H1 (cell line): ENCODE measurements around the gene EFHC1. TPM values are rescaled to one million over a fixed set of nuclear protein-coding genes. Genes with fewer than 3 reads are reported as not detected.

ENCODE experiments used
- CTCF ChIA-PET: fragments of 300-600 bp; sonication (Branson Sonifier 250); formaldehyde crosslinking; loops from one replicate; lab custom pipeline; 2021; ENCODE audit not compliant: partially characterized antibody; lab: Charles Lee
- POLR2A ChIA-PET: fragments of 300-600 bp; sonication (Branson Sonifier 250); formaldehyde crosslinking; loops from one replicate; lab custom pipeline; 2021; ENCODE audit warnings: inconsistent platforms; ENCODE audit not compliant: partially characterized antibody; lab: Charles Lee
- DNase-seq, 2 experiments: peaks; one replicate each; pipeline versions ENCODE4 v3.0.0 to v3.0.0-alpha.2; 2010 to 2022; ENCODE audit warnings: low spot score in 2 of 2, low read depth in 1 of 2, mixed read lengths in 1 of 2
- FAIRE-seq: peaks from 2 replicates; lab custom pipeline; 2011; peaks lifted over from hg19 to GRCh38; lab: Jason Lieb, UNC
- H2AFZ ChIP-seq: 2 replicates; pipeline ENCODE4 v1.8.1; 2012; ENCODE audit warnings: low read length, inconsistent platforms
- H2AK5ac ChIP-seq: 2 replicates; pipeline ENCODE4 v1.6.1; 2013; ENCODE audit warnings: low read depth, low read length
- H2BK120ac ChIP-seq: replicated peaks from 2 replicates; pipeline ENCODE3; 2013; ENCODE audit warnings: low read depth, low read length, inconsistent platforms
- H2BK12ac ChIP-seq: 2 replicates; pipeline ENCODE4 v1.6.1; 2013; ENCODE audit warnings: low read depth, low read length
- H2BK15ac ChIP-seq: 2 replicates; pipeline ENCODE4 v1.6.1; 2013; ENCODE audit warnings: low read length
- H2BK20ac ChIP-seq: 2 replicates; pipeline ENCODE4 v1.6.1; 2013; ENCODE audit warnings: low read length
- H2BK5ac ChIP-seq: 2 replicates; pipeline ENCODE4 v1.6.1; 2013; ENCODE audit warnings: low read depth, low read length
- H3K14ac ChIP-seq: 2 replicates; pipeline ENCODE4 v1.6.1; 2013; ENCODE audit warnings: inconsistent platforms; ENCODE audit not compliant: insufficient read length
- H3K18ac ChIP-seq: 2 replicates; pipeline ENCODE4 v1.6.1; 2013; ENCODE audit warnings: low read length; ENCODE audit errors: extremely low read depth
- H3K23ac ChIP-seq: 2 replicates; pipeline ENCODE4 v1.6.1; 2013; ENCODE audit warnings: inconsistent platforms; ENCODE audit not compliant: insufficient read length
- H3K23me2 ChIP-seq: 2 replicates; pipeline ENCODE4 v1.6.1; 2013; ENCODE audit warnings: low read depth, low read length
- H3K27ac ChIP-seq: 2 replicates; pipeline ENCODE4 v1.6.1; 2011; ENCODE audit warnings: low read depth, low read length, inconsistent platforms
- H3K27me3 ChIP-seq, 4 experiments: replicated peaks in 1 of 4; 1 replicate in 1 of 4; 2 replicates in 3 of 4; pipeline versions ENCODE4 v1.6.1 to v1.8.1; 2011 to 2013; ENCODE audit warnings: low read length in 3 of 4, mild to moderate bottlenecking in 3 of 4, inconsistent platforms in 2 of 4, mixed read lengths in 2 of 4, moderate library complexity in 1 of 4; ENCODE audit not compliant: control insufficient read depth in 3 of 4, insufficient read depth in 3 of 4; ENCODE audit errors: extremely low read depth in 1 of 4
- H3K36me3 ChIP-seq, 4 experiments: 2 replicates each; pipeline versions ENCODE4 v1.6.1 to v1.8.1; 2011 to 2013; ENCODE audit warnings: mild to moderate bottlenecking in 4 of 4, low read length in 3 of 4, moderate library complexity in 2 of 4, control low read depth in 1 of 4, inconsistent platforms in 1 of 4; ENCODE audit not compliant: insufficient read depth in 4 of 4, control insufficient read depth in 2 of 4
- H3K4ac ChIP-seq: replicated peaks from 2 replicates; pipeline ENCODE3; 2013; ENCODE audit warnings: low read length, low read depth, mixed read lengths, inconsistent platforms; ENCODE audit not compliant: insufficient read length
- H3K4me1 ChIP-seq, 4 experiments: replicated peaks in 1 of 4; 1 replicate in 1 of 4; 2 replicates in 3 of 4; pipeline versions ENCODE4 v1.6.1 to v1.8.1; 2011 to 2013; ENCODE audit warnings: low read length in 3 of 4, inconsistent platforms in 2 of 4, mixed read lengths in 1 of 4; ENCODE audit not compliant: insufficient read depth in 4 of 4, control insufficient read depth in 3 of 4
- H3K4me2 ChIP-seq, 2 experiments: 2 replicates each; pipeline versions ENCODE4 v1.6.1 to v1.8.1; 2011 to 2013; ENCODE audit warnings: low read depth in 2 of 2, low read length in 2 of 2, control low read depth in 1 of 2, inconsistent platforms in 1 of 2, mild to moderate bottlenecking in 1 of 2; ENCODE audit not compliant: insufficient read depth in 1 of 2
- H3K4me3 ChIP-seq, 4 experiments: fragments of 200-600, 300-600 bp in 1 of 4; sonication (generic), shearing (Covaris generic), sonication (Bioruptor Twin) in 1 of 4; 2 replicates each; pipeline versions ENCODE4 v1.5.1 to v1.8.1; 2011 to 2016; ENCODE audit warnings: low read length in 4 of 4, low read depth in 3 of 4, control low read depth in 2 of 4, inconsistent platforms in 2 of 4, mild to moderate bottlenecking in 2 of 4, mixed read lengths in 1 of 4, moderate library complexity in 1 of 4; ENCODE audit not compliant: insufficient read depth in 2 of 4; ENCODE audit errors: extremely low read depth in 1 of 4
- H3K56ac ChIP-seq: replicated peaks from 2 replicates; pipeline ENCODE3; 2013; ENCODE audit warnings: low read depth, mild to moderate bottlenecking, mixed read lengths, low read length, inconsistent platforms; ENCODE audit not compliant: insufficient read length
- H3K79me1 ChIP-seq: 2 replicates; pipeline ENCODE4 v1.6.1; 2013; ENCODE audit warnings: low read depth, low read length, control low read depth
- H3K79me2 ChIP-seq, 2 experiments: 2 replicates each; pipeline versions ENCODE4 v1.6.1 to v1.8.1; 2012 to 2013; ENCODE audit warnings: low read length in 2 of 2, mild to moderate bottlenecking in 2 of 2, inconsistent platforms in 1 of 2; ENCODE audit not compliant: insufficient read depth in 2 of 2, control insufficient read depth in 1 of 2
- H3K9ac ChIP-seq, 4 experiments: replicated peaks in 1 of 4; 1 replicate in 1 of 4; 2 replicates in 3 of 4; pipeline versions ENCODE4 v1.6.1 to v1.8.1; 2011 to 2013; ENCODE audit warnings: low read depth in 3 of 4, low read length in 3 of 4, control low read depth in 2 of 4, mild to moderate bottlenecking in 2 of 4, moderate library complexity in 2 of 4, inconsistent platforms in 1 of 4; ENCODE audit errors: extremely low read depth in 1 of 4
- H3K9me3 ChIP-seq, 2 experiments: 2 replicates each; pipeline versions ENCODE4 v1.6.1 to v1.8.1; 2012 to 2013; ENCODE audit warnings: mild to moderate bottlenecking in 2 of 2, moderate library complexity in 2 of 2, control low read depth in 1 of 2, inconsistent platforms in 1 of 2, low read depth in 1 of 2, low read length in 1 of 2, mixed read lengths in 1 of 2; ENCODE audit not compliant: insufficient read depth in 2 of 2
- H4K20me1 ChIP-seq, 2 experiments: replicated peaks in 1 of 2; 2 replicates each; pipeline versions ENCODE3 to v1.8.1; 2011 to 2013; ENCODE audit warnings: inconsistent platforms in 2 of 2, low read length in 2 of 2, mild to moderate bottlenecking in 1 of 2; ENCODE audit not compliant: insufficient read depth in 2 of 2, control insufficient read depth in 1 of 2
- H4K5ac ChIP-seq: 2 replicates; pipeline ENCODE4 v1.6.1; 2013; ENCODE audit warnings: low read length, low read depth, mixed read lengths, inconsistent platforms; ENCODE audit not compliant: insufficient read length
- H4K8ac ChIP-seq: 2 replicates; pipeline ENCODE4 v1.8.0; 2013; ENCODE audit warnings: mild to moderate bottlenecking, moderate library complexity, low read length, inconsistent platforms; ENCODE audit not compliant: insufficient read depth; ENCODE audit errors: extremely low read depth
- H4K91ac ChIP-seq: replicated peaks from 2 replicates; pipeline ENCODE3; 2013; ENCODE audit warnings: low read length, mixed read lengths, inconsistent platforms; ENCODE audit not compliant: insufficient read length
- ATF2 ChIP-seq: IDR thresholded peaks from 2 replicates; pipeline ENCODE4 v1.6.1; 2012; ENCODE audit warnings: low read length, inconsistent platforms
- FOSL1 ChIP-seq: IDR thresholded peaks from 2 replicates; pipeline ENCODE4 v1.6.1; 2011; ENCODE audit warnings: mild to moderate bottlenecking, low read depth, low read length, moderate library complexity; ENCODE audit not compliant: insufficient read depth
- KDM1A ChIP-seq: fragments of 200-600, 300-600 bp; sonication (generic); IDR thresholded peaks from 2 replicates; pipeline ENCODE4 v1.7.1; 2016; ENCODE audit warnings: mild to moderate bottlenecking, low read length, borderline replicate concordance
- POLR2AphosphoS5 ChIP-seq: IDR thresholded peaks from 2 replicates; pipeline ENCODE4 v1.6.1; 2011; ENCODE audit warnings: low read depth, low read length
- RFX5 ChIP-seq: IDR thresholded peaks from 2 replicates; pipeline ENCODE4 v1.6.1; 2011; ENCODE audit warnings: low read depth, low read length, improper control_type of control experiment, borderline replicate concordance
- SP4 ChIP-seq: IDR thresholded peaks from 2 replicates; pipeline ENCODE4 v1.6.1; 2012; ENCODE audit warnings: low read length, inconsistent platforms
- WGBS, 2 experiments: shearing (Covaris generic) in 1 of 2; methylation state at CpG; one replicate each; pipeline versions ENCODE4 v1.1.6 to v1.1.7; 2013 to 2015; ENCODE audit warnings: low lambda C conversion rate in 2 of 2, mixed read lengths in 2 of 2, inconsistent platforms in 1 of 2, low coverage in 1 of 2, missing lambda C conversion rate in 1 of 2; ENCODE audit not compliant: insufficient replicate concordance in 2 of 2, insufficient coverage in 1 of 2, insufficient read length in 1 of 2; ENCODE audit errors: extremely low coverage in 1 of 2, missing lambda C conversion rate in 1 of 2; 5-methylcytosine and 5-hydroxymethylcytosine counted together
- polyA plus RNA-seq, 7 experiments: library from polyadenylated mRNA; depleted of rRNA in 3 of 7; stranded (reverse) in 5 of 7; unstranded in 2 of 7; fragments of >200 nt in 5 of 7; fragments of 200-250 nt in 2 of 7; gene quantifications; 1 replicate in 5 of 7; 2 replicates in 1 of 7; 4 replicates in 1 of 7; pipeline versions ENCODE4 v1.2.1 to v1.2.3, GENCODE V29; 2011 to 2013; ENCODE audit warnings: missing spikeins in 2 of 7, mixed read lengths in 2 of 7
- total RNA-seq: library from RNA; stranded (reverse); fragmentation: NEBNext Ultra II Directional; extraction: Animal tissue kit (Norgen Biotek cat#: 25700); gene quantifications from 2 replicates; pipeline ENCODE4 v1.2.1, GENCODE V29; 2021

Gene EFHC1
- total and polyA plus RNA-seq, 2 of the 8 experiments (the other 6 are each of a cell fraction or from before 2014, with no cell fraction given) = 10.5 to 16.4 TPM

GRCh38 chr6:52548999-52549398 is 128.9 kb downstream of the EFHC1 start:
- no peaks in the 10 kb centered on the region; a peak in 1 of 8 replicates for H3K36me3 ChIP-seq
- no peak for FAIRE-seq
- no peaks in the 10 kb centered on the region for H3K27me3 ChIP-seq
- H3K4ac ChIP-seq = no peak overlapping the region
- no peaks in the 10 kb centered on the region; the same call in 1 of the 2 replicates for H3K23me2 ChIP-seq
- no peak overlapping the region for H4K5ac ChIP-seq
- no peak overlapping the region for H2AK5ac ChIP-seq
- no peak for DNase-seq
- H3K56ac ChIP-seq = no peak overlapping the region
- H3K23ac ChIP-seq = no peak overlapping the region
- H2BK5ac ChIP-seq = no peak overlapping the region
- 92% methylated on average over 4 of the region's 5 CpGs; no CpG with 5 or more reads in 1 of the 2 experiments for WGBS, 2 experiments
- ChIA-PET CTCF (interaction anchor here (0.8 to 4.2 kb wide), 7 partner anchors 10 to 103 kb away, joined by 3 to 49 read pairs (median 5); no protein-coding TSS in a partner anchor), POLR2A (interaction anchor here (0.5 to 1.4 kb wide), 2 partner anchors 9 to 47 kb away, joined by 3 to 4 read pairs; no protein-coding TSS in a partner anchor)
- peaks cover 14% of the 10 kb centered on the region for H3K79me1 ChIP-seq
- peaks cover 11 to 17% (median 14%) of the 10 kb centered on the region in 4 experiments for H3K4me1 ChIP-seq
- no peak overlapping the region for H2BK20ac ChIP-seq
- TF ChIP-seq POLR2AphosphoS5 (no peak), RFX5 (no peak), ATF2 (no peak), KDM1A (no peak), SP4 (no peak), FOSL1 (no peak)
- peaks cover 0 to 1% of the 10 kb centered on the region in 2 experiments for H4K20me1 ChIP-seq
- H4K8ac ChIP-seq = no peak overlapping the region
- peaks cover 0 to 54% of the 10 kb centered on the region in 2 experiments; a peak in 2 of 4 replicates for H3K79me2 ChIP-seq
- H3K27ac ChIP-seq = no peak overlapping the region
- no peak overlapping the region for H3K4me2 ChIP-seq
- H3K9ac ChIP-seq = no peak overlapping the region
- no peak overlapping the region for H3K14ac ChIP-seq
- H3K4me3 ChIP-seq = no peak overlapping the region
- no peak overlapping the region for H2BK15ac ChIP-seq
- no peak overlapping the region for H4K91ac ChIP-seq
- no peaks in the 10 kb centered on the region for H3K9me3 ChIP-seq
- H3K18ac ChIP-seq = no peak overlapping the region
- H2AFZ ChIP-seq = no peak overlapping the region
- H2BK12ac ChIP-seq = no peak overlapping the region
- H2BK120ac ChIP-seq = no peak overlapping the region
